NT2/D1 (cell line): Measurements from ENCODE around the gene RUNX3.

Experiments
- DNase-seq: peaks from one replicate; pipeline ENCODE4 v3.0.0-alpha.2; 2011; ENCODE audit warnings: low read depth, low spot score
- H3K27me3 ChIP-seq: 2 replicates; pipeline ENCODE4 v1.6.0; 2011; ENCODE audit warnings: mild to moderate bottlenecking; ENCODE audit not compliant: insufficient read length, insufficient read depth
- H3K36me3 ChIP-seq: 2 replicates; pipeline ENCODE4 v1.6.1; 2011; ENCODE audit warnings: mild to moderate bottlenecking, low read length, mixed read lengths; ENCODE audit not compliant: insufficient read depth, insufficient read length
- H3K4me1 ChIP-seq: 2 replicates; pipeline ENCODE4 v1.5.1; 2011; ENCODE audit not compliant: insufficient read depth, insufficient read length
- H3K4me3 ChIP-seq: 2 replicates; pipeline ENCODE4 v1.5.1; 2011; ENCODE audit warnings: low read depth; ENCODE audit not compliant: insufficient read length
- H3K9ac ChIP-seq: 2 replicates; pipeline ENCODE4 v1.6.0; 2011; ENCODE audit warnings: low read depth; ENCODE audit not compliant: insufficient read length
- H3K9me3 ChIP-seq: 2 replicates; pipeline ENCODE4 v1.5.1; 2011; ENCODE audit warnings: mild to moderate bottlenecking, low read length; ENCODE audit not compliant: insufficient read depth
- SUZ12 ChIP-seq: IDR thresholded peaks from 2 replicates; pipeline ENCODE4 v1.6.1; 2011; ENCODE audit not compliant: insufficient read length, insufficient read depth; ENCODE audit errors: extremely low read depth
- YY1 ChIP-seq: IDR thresholded peaks from 2 replicates; pipeline ENCODE4 v1.6.1; 2011; ENCODE audit not compliant: insufficient read length, insufficient read depth
- ZNF274 ChIP-seq: IDR thresholded peaks from 2 replicates; pipeline ENCODE4 v1.6.1; 2011; ENCODE audit warnings: mild to moderate bottlenecking, low read depth, low read length

Gene RUNX3

GRCh38 chr1:24949331-24949881 lies 19.3 kb upstream of the RUNX3 start:
- Histone ChIP-seq H3K9me3 (no peaks in the 10 kb centered on the region), H3K4me3 (no peak overlapping the region), H3K27me3 (no peaks in the 10 kb centered on the region), H3K4me1 (peaks cover 29% of the 10 kb centered on the region), H3K9ac (peak overlapping the region; percentile 12), H3K36me3 (no peaks in the 10 kb centered on the region)
- TF ChIP-seq SUZ12, result no peak
- no peak for TF ChIP-seq YY1
- TF ChIP-seq ZNF274, result no peak
- no peak for DNase-seq

GRCh38 chr1:24948079-24948827 lies 18.2 kb upstream of the RUNX3 start:
- H3K9me3 ChIP-seq, result no peaks in the 10 kb centered on the region
- no peak for TF ChIP-seq ZNF274
- TF ChIP-seq SUZ12, result no peak
- no peak for TF ChIP-seq YY1
- H3K36me3 ChIP-seq, result no peaks in the 10 kb centered on the region
- no peak for DNase-seq
- no peak overlapping the region for H3K9ac ChIP-seq
- H3K4me3 ChIP-seq, result no peak overlapping the region
- peaks cover 29% of the 10 kb centered on the region for H3K4me1 ChIP-seq
- no peaks in the 10 kb centered on the region for H3K27me3 ChIP-seq

GRCh38 chr1:24946861-24947658 lies 17.0 kb upstream of the RUNX3 start:
- DNase-seq, result no peak
- no peaks in the 10 kb centered on the region for H3K27me3 ChIP-seq
- no peak for TF ChIP-seq SUZ12
- TF ChIP-seq ZNF274, result no peak
- TF ChIP-seq YY1, result no peak
- no peaks in the 10 kb centered on the region for H3K36me3 ChIP-seq
- no peaks in the 10 kb centered on the region for H3K9me3 ChIP-seq
- no peak overlapping the region for H3K4me3 ChIP-seq
- H3K9ac ChIP-seq, result peak overlapping the region; percentile 13
- H3K4me1 ChIP-seq, result peaks cover 28% of the 10 kb centered on the region

DNA sequence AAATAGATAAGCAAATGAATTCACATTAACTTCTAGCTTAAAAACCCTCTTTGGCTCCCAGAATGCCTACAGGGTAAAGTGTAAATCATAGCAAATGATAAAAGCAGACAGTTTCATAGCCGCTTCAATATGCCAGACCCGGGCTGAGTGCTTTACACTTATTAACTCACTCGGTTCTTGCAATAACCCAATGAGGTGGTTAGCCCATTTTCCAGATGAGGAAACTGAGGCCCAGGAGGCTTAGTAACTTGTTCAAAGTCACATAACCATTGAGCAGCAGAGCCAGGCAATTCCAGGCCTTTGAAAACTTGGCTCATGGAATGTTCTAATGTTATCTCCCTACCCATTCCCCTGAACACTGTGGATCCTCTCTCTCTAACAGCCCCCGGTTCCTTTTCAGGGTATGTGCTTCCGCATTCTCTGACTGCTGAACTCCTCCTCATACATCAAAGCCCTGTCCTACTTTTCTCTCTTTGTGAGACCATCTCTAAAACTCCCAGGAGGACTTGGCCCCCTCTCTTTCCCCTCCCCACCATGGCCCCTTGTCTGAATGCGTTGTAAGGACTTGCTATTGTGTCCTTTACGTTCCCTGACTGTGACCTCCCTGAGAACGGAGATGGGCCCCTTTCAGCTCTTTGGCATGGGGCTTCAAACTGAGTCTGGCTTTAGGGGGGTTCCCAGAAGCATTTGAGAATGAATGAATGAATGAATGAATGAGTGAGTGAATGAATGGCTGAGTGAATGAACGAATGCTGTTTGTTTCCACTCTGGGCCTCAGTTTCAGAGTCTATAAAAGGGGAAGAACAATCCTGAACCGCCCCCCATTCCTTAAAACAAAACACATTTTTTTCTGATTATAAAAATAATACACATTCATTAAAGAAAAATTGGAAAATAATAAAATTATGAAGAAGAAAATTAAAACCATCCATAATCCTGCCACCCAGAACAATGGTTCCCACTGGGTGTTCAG lies 15.6 kb upstream of the RUNX3 start:
- DNase-seq, result no peak
- Histone ChIP-seq H3K27me3 (no peaks in the 10 kb centered on the region), H3K9me3 (no peaks in the 10 kb centered on the region), H3K4me3 (no peak overlapping the region), H3K9ac (no peak overlapping the region), H3K4me1 (peaks cover 36% of the 10 kb centered on the region), H3K36me3 (no peaks in the 10 kb centered on the region)
- TF ChIP-seq SUZ12 (no peak), YY1 (no peak), ZNF274 (no peak)

- no peaks in the 10 kb centered on the region for H3K9me3 ChIP-seq
- H3K27me3 ChIP-seq, result no peaks in the 10 kb centered on the region
- TF ChIP-seq YY1, result no peak
- no peak for TF ChIP-seq SUZ12
- TF ChIP-seq ZNF274, result no peak
- H3K4me3 ChIP-seq, result no peak overlapping the region
- DNase-seq, result no peak
- no peak overlapping the region for H3K9ac ChIP-seq
- H3K4me1 ChIP-seq, result peaks cover 30% of the 10 kb centered on the region
- no peaks in the 10 kb centered on the region for H3K36me3 ChIP-seq
Measured at GRCh38 chr1:24944318-24944717, 14.2 kb upstream of the RUNX3 start.

GRCh38 chr1:24942789-24943188 lies 12.7 kb upstream of the RUNX3 start:
- Histone ChIP-seq H3K9ac (no peak overlapping the region), H3K4me3 (no peak overlapping the region), H3K36me3 (no peaks in the 10 kb centered on the region), H3K4me1 (peaks cover 23% of the 10 kb centered on the region), H3K27me3 (no peaks in the 10 kb centered on the region), H3K9me3 (no peaks in the 10 kb centered on the region)
- TF ChIP-seq YY1 (no peak), ZNF274 (no peak), SUZ12 (no peak)
- DNase-seq, result no peak
